GM12892 (cell line): ENCODE measurements around the gene PRKAG2.

Experiments used
- POLR2A ChIP-seq: IDR thresholded peaks from 2 replicates; pipeline ENCODE4 v1.6.1; 2011; ENCODE audit warnings: low read depth, low read length, control low read depth
- POLR2AphosphoS5 ChIP-seq: IDR thresholded peaks from 2 replicates; pipeline ENCODE4 v1.6.1; 2011; ENCODE audit warnings: low read depth, low read length, control low read depth
- TAF1 ChIP-seq: IDR thresholded peaks from 2 replicates; pipeline ENCODE4 v1.6.1; 2011; ENCODE audit warnings: low read depth, mild to moderate bottlenecking, control low read depth, low read length, borderline replicate concordance

- no peak for TF ChIP-seq POLR2AphosphoS5
- TF ChIP-seq POLR2A = no peak
- no peak for TF ChIP-seq TAF1
Observed at GRCh38 chr7:151819866-151820265, 57.0 kb downstream of the PRKAG2 start.
